Smooth muscle cell (in vitro differentiated cells): ENCODE data around the gene NRG3. TPM values are rescaled to one million over a fixed set of nuclear protein-coding genes. Genes with fewer than 3 reads are reported as not detected.

Experiments
- DNase-seq: peaks from one replicate; lab custom pipeline; 2025; ENCODE audit not compliant: unreplicated experiment; lab: John Stamatoyannopoulos, UW
- H2AFZ ChIP-seq: fragments of 200-600 bp; sonication (generic); 2 replicates; pipeline ENCODE4 v1.6.0; 2016; ENCODE audit warnings: antibody characterized with exemption, low read depth, mild to moderate bottlenecking
- H3F3A ChIP-seq: fragments of 200-600 bp; sonication (generic); 2 replicates; pipeline ENCODE4 v1.6.0; 2017; ENCODE audit warnings: antibody characterized with exemption, low read depth
- H3K27ac ChIP-seq: fragments of 200-600 bp; sonication (generic); 2 replicates; pipeline ENCODE4 v1.5.1; 2016; ENCODE audit warnings: low read depth, mild to moderate bottlenecking
- H3K27me3 ChIP-seq: fragments of 200-600 bp; sonication (generic); 2 replicates; pipeline ENCODE4 v1.6.1; 2016; ENCODE audit warnings: low read depth, mild to moderate bottlenecking
- H3K36me3 ChIP-seq: fragments of 200-600 bp; sonication (generic); 2 replicates; pipeline ENCODE4 v1.5.1; 2016; ENCODE audit warnings: low read depth
- H3K4me1 ChIP-seq: fragments of 200-600 bp; sonication (generic); 2 replicates; pipeline ENCODE4 v1.5.1; 2016; ENCODE audit warnings: low read depth
- H3K4me2 ChIP-seq: fragments of 200-600 bp; sonication (generic); 2 replicates; pipeline ENCODE4 v1.6.0; 2016; ENCODE audit warnings: mild to moderate bottlenecking
- H3K4me3 ChIP-seq: fragments of 200-600 bp; sonication (generic); 2 replicates; pipeline ENCODE4 v1.5.1; 2016; ENCODE audit warnings: mild to moderate bottlenecking
- H3K79me2 ChIP-seq: fragments of 200-600 bp; sonication (generic); 2 replicates; pipeline ENCODE4 v1.6.0; 2016; ENCODE audit warnings: low read depth, mild to moderate bottlenecking
- H3K9ac ChIP-seq: fragments of 200-600 bp; sonication (generic); 2 replicates; pipeline ENCODE4 v1.6.0; 2016; ENCODE audit warnings: low read depth
- H3K9me3 ChIP-seq: fragments of 200-600 bp; sonication (generic); replicated peaks from 2 replicates; pipeline ENCODE4 v1.5.1; 2016; ENCODE audit warnings: low read depth
- H4K20me1 ChIP-seq: fragments of 200-600 bp; sonication (generic); 2 replicates; pipeline ENCODE4 v1.6.0; 2016; ENCODE audit warnings: low read depth
- CTCF ChIP-seq: fragments of 200-600 bp; sonication (generic); IDR thresholded peaks from 2 replicates; pipeline ENCODE4 v1.5.1; 2017; ENCODE audit warnings: borderline replicate concordance, mild to moderate bottlenecking, antibody characterized with exemption; ENCODE audit not compliant: insufficient read depth, poor library complexity, severe bottlenecking
- WGBS: methylation state at CpG from one replicate; pipeline ENCODE4 v1.1.7; 2016; ENCODE audit warnings: low lambda C conversion rate; 5-methylcytosine and 5-hydroxymethylcytosine counted together
- polyA plus RNA-seq: library from polyadenylated mRNA; unstranded; fragments of >200 nt; fragmentation: Nextera tagmentation; extraction: Ambion mirVana; gene quantifications from 2 replicates; pipeline ENCODE4 v1.2.1, GENCODE V29; 2016
- total RNA-seq: library from RNA; depleted of rRNA; stranded (reverse); fragments of >200 nt; gene quantifications from 2 replicates; pipeline ENCODE4 v1.2.3, GENCODE V29; 2014

The NRG3 gene
- total and polyA plus RNA-seq, 2 experiments from 2014 or later: 4.0 to 4.8 TPM

GRCh38 chr10:82390866-82391658, 516.1 kb downstream of the NRG3 start:
- Histone ChIP-seq H3K27me3 (no peaks in the 10 kb centered on the region), H3F3A (no peaks in the 10 kb centered on the region), H3K4me1 (no peaks in the 10 kb centered on the region), H4K20me1 (no peaks in the 10 kb centered on the region), H3K36me3 (no peaks in the 10 kb centered on the region), H3K27ac (no peak overlapping the region), H3K9ac (no peak overlapping the region), H3K79me2 (no peaks in the 10 kb centered on the region), H2AFZ (no peak overlapping the region), H3K4me2 (no peak overlapping the region), H3K9me3 (no peaks in the 10 kb centered on the region), H3K4me3 (no peak overlapping the region)
- DNase-seq: no peak
- TF ChIP-seq CTCF: no peak
- 66% methylated on average over 5 of the region's 5 CpGs for WGBS

GRCh38 chr10:82391971-82392370, 517.0 kb downstream of the NRG3 start:
- 84% methylated on average over 4 of the region's 4 CpGs for WGBS
- no peak for DNase-seq

GRCh38 chr10:82392533-82392932, 517.5 kb downstream of the NRG3 start:
- Histone ChIP-seq H3K9me3 (no peaks in the 10 kb centered on the region), H3K9ac (no peak overlapping the region), H3K27ac (no peak overlapping the region), H3K79me2 (no peaks in the 10 kb centered on the region), H3F3A (no peaks in the 10 kb centered on the region), H3K4me1 (no peaks in the 10 kb centered on the region), H3K4me3 (no peak overlapping the region), H4K20me1 (no peaks in the 10 kb centered on the region), H2AFZ (no peak overlapping the region), H3K4me2 (no peak overlapping the region), H3K36me3 (no peaks in the 10 kb centered on the region), H3K27me3 (no peaks in the 10 kb centered on the region)
- DNase-seq: no peak
- no peak for TF ChIP-seq CTCF

More at GRCh38 chr10:82391971-82392370, 517.0 kb downstream of the NRG3 start:
- no peaks in the 10 kb centered on the region for H3K79me2 ChIP-seq
- H3K9me3 ChIP-seq: no peaks in the 10 kb centered on the region
- H3K4me2 ChIP-seq: no peak overlapping the region
- H3K27ac ChIP-seq: no peak overlapping the region
- H3K9ac ChIP-seq: no peak overlapping the region
- no peaks in the 10 kb centered on the region for H3K27me3 ChIP-seq
- H3K4me3 ChIP-seq: no peak overlapping the region
- H2AFZ ChIP-seq: no peak overlapping the region
- no peaks in the 10 kb centered on the region for H3K36me3 ChIP-seq
- no peak for TF ChIP-seq CTCF
- no peaks in the 10 kb centered on the region for H3F3A ChIP-seq
- no peaks in the 10 kb centered on the region for H3K4me1 ChIP-seq
- H4K20me1 ChIP-seq: no peaks in the 10 kb centered on the region

GRCh38 chr10:82394122-82394521, 519.1 kb downstream of the NRG3 start:
- Histone ChIP-seq H3K4me1 (no peaks in the 10 kb centered on the region), H3K79me2 (no peaks in the 10 kb centered on the region), H3K27ac (no peak overlapping the region), H3K4me3 (no peak overlapping the region), H3K9ac (no peak overlapping the region), H3K27me3 (no peaks in the 10 kb centered on the region), H2AFZ (no peak overlapping the region), H3K4me2 (no peak overlapping the region), H3K9me3 (no peaks in the 10 kb centered on the region), H4K20me1 (no peaks in the 10 kb centered on the region), H3F3A (no peaks in the 10 kb centered on the region), H3K36me3 (no peaks in the 10 kb centered on the region)
- DNase-seq: no peak
- WGBS: 89% methylated on average over 5 of the region's 5 CpGs
- no peak for TF ChIP-seq CTCF
